Loucy (cell line): ENCODE measurements around the gene ZNRF2.

Experiments used
- H2AFZ ChIP-seq: fragments of 200-600 bp; sonication (generic); 2 replicates; pipeline ENCODE4 v1.6.0; 2016; ENCODE audit warnings: antibody characterized with exemption, mild to moderate bottlenecking, low read length, moderate library complexity
- H3F3A ChIP-seq: fragments of 200-600 bp; 2 replicates; pipeline ENCODE4 v1.6.0; 2016; ENCODE audit warnings: antibody characterized with exemption, low read depth, mild to moderate bottlenecking
- H3K27me3 ChIP-seq: fragments of 200-600 bp; sonication (generic); 2 replicates; pipeline ENCODE4 v1.6.1; 2014; ENCODE audit warnings: low read length, mild to moderate bottlenecking; ENCODE audit not compliant: insufficient read depth, poor library complexity, severe bottlenecking
- H3K36me3 ChIP-seq: fragments of 200-600 bp; sonication (generic); 2 replicates; pipeline ENCODE4 v1.6.1; 2016; ENCODE audit warnings: low read length; ENCODE audit not compliant: insufficient read depth
- H3K4me1 ChIP-seq: fragments of 200-600 bp; sonication (generic); 2 replicates; pipeline ENCODE4 v1.5.1; 2014; ENCODE audit warnings: low read length, mild to moderate bottlenecking; ENCODE audit not compliant: insufficient read depth, poor library complexity, severe bottlenecking
- H3K4me2 ChIP-seq: fragments of 200-600 bp; sonication (generic); 2 replicates; pipeline ENCODE4 v1.6.0; 2014; ENCODE audit warnings: antibody characterized with exemption, low read length, low read depth, mild to moderate bottlenecking; ENCODE audit not compliant: poor library complexity, severe bottlenecking
- H3K4me3 ChIP-seq: fragments of 200-600 bp; sonication (generic); 2 replicates; pipeline ENCODE4 v1.5.1; 2014; ENCODE audit warnings: low read length, mild to moderate bottlenecking, mixed read lengths; ENCODE audit not compliant: poor library complexity, severe bottlenecking
- H3K79me2 ChIP-seq: fragments of 200-600 bp; sonication (generic); 2 replicates; pipeline ENCODE4 v1.6.1; 2014; ENCODE audit warnings: low read length; ENCODE audit not compliant: insufficient read depth
- H3K9ac ChIP-seq: fragments of 200-600 bp; sonication (generic); 2 replicates; pipeline ENCODE4 v1.6.0; 2014; ENCODE audit warnings: mild to moderate bottlenecking, low read depth, low read length, moderate library complexity; ENCODE audit not compliant: poor library complexity, severe bottlenecking
- H3K9me2 ChIP-seq: fragments of 200-600 bp; sonication (generic); replicated peaks from 2 replicates; pipeline ENCODE4 v1.6.1; 2016; ENCODE audit warnings: low read depth, low read length, mixed read lengths
- H3K9me3 ChIP-seq: fragments of 200-600 bp; sonication (generic); 2 replicates; pipeline ENCODE4 v1.6.1; 2014; ENCODE audit warnings: mild to moderate bottlenecking, antibody characterized with exemption, low read length, low read depth; ENCODE audit not compliant: insufficient read depth
- H4K20me1 ChIP-seq: fragments of 200-600 bp; sonication (generic); 2 replicates; pipeline ENCODE4 v1.6.0; 2014; ENCODE audit warnings: antibody characterized with exemption, low read length, mild to moderate bottlenecking; ENCODE audit not compliant: insufficient read depth, poor library complexity, severe bottlenecking
- EZH2phosphoT487 ChIP-seq: fragments of 200-600 bp; IDR thresholded peaks from 2 replicates; pipeline ENCODE4 v1.6.1; 2018; ENCODE audit warnings: antibody characterized with exemption, mild to moderate bottlenecking, moderate library complexity, borderline replicate concordance
- TF ChIP-seq, protein P1 (sequence below): fragments of 200-600 bp; sonication (generic); conservative IDR thresholded peaks from 2 replicates; pipeline ENCODE4 v1.5.1; 2014; ENCODE audit warnings: mild to moderate bottlenecking, antibody characterized with exemption, low read length

Gene ZNRF2

DNA sequence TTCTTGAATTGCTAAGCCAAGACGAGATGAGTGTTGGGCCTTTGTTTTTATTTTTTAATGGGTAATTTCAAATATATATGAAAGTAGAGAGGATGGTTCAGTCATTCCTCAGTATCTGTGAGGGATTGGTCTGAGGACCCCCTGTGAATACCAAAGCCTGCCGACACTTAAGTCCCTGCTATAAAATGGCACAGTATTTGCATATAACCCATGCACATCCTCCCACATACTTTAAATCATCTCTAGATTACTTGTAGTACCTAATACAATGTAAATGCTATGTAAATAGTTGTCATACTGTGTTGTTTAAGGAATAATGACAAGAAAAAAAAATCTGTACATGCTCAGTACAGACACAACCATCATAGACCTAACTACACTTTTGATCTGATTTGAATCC, 120.8 kb downstream of the ZNRF2 start:
- Histone ChIP-seq H3K27me3 (no peaks in the 10 kb centered on the region), H3K9me3 (no peaks in the 10 kb centered on the region), H3K79me2 (no peaks in the 10 kb centered on the region), H3K36me3 (peaks cover 6% of the 10 kb centered on the region; the same call in 1 of the 2 replicates), H4K20me1 (no peaks in the 10 kb centered on the region), H3K9me2 (no peaks in the 10 kb centered on the region), H3K4me2 (no peak overlapping the region), H3K4me3 (no peak overlapping the region), H3K4me1 (no peaks in the 10 kb centered on the region), H2AFZ (no peak overlapping the region), H3F3A (no peaks in the 10 kb centered on the region), H3K9ac (no peak overlapping the region)
- TF ChIP-seq EZH2phosphoT487, result no peak

DNA sequence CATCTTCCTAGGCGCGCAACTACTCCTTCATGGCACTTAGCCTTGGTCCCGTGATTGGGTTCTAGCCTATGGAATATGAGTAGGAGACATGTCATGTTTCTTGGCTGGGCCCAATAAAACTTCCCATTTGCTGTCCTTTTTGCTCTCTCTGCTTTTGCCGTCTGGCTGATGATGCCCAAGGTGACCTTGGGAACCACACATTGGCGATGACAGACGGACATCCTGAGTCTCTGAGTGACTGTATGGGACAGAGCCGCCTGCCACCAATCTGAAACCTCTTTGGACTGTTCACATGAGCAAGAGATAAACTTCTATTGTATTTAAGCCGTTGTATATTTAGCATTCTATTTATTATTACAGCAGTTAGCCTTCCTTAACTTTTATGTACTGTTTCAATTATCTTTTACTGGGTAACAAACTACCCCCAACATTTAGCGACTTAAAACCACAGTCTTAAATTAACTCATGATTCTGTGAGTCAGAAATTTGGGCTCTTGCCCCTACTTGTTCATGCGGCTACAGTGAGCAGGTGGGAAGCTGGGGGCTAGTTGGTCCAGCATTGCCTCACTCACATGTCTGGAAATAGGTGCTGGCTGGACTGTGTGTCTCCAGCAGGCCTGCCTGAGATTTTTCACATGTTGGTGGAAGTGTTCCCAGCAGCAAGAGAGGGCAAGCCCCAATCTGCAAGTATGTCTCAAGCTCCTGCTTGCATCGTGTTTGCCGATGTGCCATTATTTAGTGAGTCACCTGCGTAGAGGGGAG, 122.4 kb downstream of the ZNRF2 start:
- H3K9me3 ChIP-seq, result no peaks in the 10 kb centered on the region
- H2AFZ ChIP-seq, result no peak overlapping the region

DNA sequence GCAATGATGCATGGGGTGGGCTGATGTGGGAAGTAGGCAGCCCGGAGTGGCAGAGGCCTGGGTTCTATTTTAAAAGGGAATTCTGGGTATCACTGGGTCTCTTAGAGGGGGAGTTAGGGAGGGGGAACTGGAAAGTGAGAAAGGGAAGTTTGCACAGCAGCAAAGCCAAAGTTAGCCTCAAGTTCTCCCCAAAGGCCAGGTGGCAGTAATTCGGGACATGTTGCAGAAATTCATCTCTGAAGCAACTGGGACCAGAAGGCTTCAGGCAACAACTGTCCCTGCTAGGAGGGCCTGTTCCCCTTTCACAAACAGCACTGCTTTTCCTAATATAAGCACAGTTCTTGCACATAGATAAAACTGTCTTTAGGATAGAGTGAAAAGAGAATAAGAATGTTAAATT, 126.8 kb downstream of the ZNRF2 start:
- Histone ChIP-seq H3F3A (no peaks in the 10 kb centered on the region), H3K9me3 (peaks cover 5% of the 10 kb centered on the region; the same call in 1 of the 2 replicates), H3K79me2 (no peaks in the 10 kb centered on the region), H3K4me3 (no peak overlapping the region), H3K27me3 (no peaks in the 10 kb centered on the region), H3K9ac (no peak overlapping the region), H3K9me2 (no peaks in the 10 kb centered on the region), H3K4me1 (no peaks in the 10 kb centered on the region), H4K20me1 (no peaks in the 10 kb centered on the region), H2AFZ (no peak overlapping the region), H3K36me3 (no peaks in the 10 kb centered on the region), H3K4me2 (no peak overlapping the region)
- TF ChIP-seq EZH2phosphoT487, result no peak
- TF ChIP-seq, protein P1, sequence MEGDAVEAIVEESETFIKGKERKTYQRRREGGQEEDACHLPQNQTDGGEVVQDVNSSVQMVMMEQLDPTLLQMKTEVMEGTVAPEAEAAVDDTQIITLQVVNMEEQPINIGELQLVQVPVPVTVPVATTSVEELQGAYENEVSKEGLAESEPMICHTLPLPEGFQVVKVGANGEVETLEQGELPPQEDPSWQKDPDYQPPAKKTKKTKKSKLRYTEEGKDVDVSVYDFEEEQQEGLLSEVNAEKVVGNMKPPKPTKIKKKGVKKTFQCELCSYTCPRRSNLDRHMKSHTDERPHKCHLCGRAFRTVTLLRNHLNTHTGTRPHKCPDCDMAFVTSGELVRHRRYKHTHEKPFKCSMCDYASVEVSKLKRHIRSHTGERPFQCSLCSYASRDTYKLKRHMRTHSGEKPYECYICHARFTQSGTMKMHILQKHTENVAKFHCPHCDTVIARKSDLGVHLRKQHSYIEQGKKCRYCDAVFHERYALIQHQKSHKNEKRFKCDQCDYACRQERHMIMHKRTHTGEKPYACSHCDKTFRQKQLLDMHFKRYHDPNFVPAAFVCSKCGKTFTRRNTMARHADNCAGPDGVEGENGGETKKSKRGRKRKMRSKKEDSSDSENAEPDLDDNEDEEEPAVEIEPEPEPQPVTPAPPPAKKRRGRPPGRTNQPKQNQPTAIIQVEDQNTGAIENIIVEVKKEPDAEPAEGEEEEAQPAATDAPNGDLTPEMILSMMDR, result no peak

More for the DNA sequence above, 122.4 kb downstream of the ZNRF2 start:
- Histone ChIP-seq H3K36me3 (peaks cover 6% of the 10 kb centered on the region; the same call in 1 of the 2 replicates), H3K79me2 (no peaks in the 10 kb centered on the region), H3K9me2 (no peaks in the 10 kb centered on the region), H4K20me1 (no peaks in the 10 kb centered on the region), H3K4me2 (no peak overlapping the region), H3K4me1 (no peaks in the 10 kb centered on the region), H3K27me3 (no peaks in the 10 kb centered on the region), H3K9ac (no peak overlapping the region), H3K4me3 (no peak overlapping the region), H3F3A (no peaks in the 10 kb centered on the region)
- TF ChIP-seq EZH2phosphoT487, result no peak
- TF ChIP-seq, protein P1, result no peak

DNA sequence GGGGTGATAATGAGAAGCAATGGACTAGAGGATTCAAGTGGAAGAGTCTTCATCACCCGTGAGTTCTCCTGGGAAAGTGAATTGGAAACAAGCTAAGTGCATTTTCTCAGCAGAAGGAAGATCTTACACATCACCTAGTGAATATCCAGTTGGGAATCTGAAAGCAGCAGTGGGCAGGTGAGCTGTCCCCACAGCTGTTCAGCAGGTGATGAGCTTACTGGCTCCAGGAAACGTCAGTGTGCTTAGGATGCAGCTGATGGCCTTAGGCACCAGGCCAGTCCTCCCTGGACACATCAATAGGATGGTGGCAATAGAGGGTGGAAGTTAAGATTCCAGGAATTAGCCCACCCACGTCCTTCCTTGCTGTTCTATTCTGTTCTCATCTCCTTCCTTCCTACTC, 127.5 kb downstream of the ZNRF2 start:
- Histone ChIP-seq H3K9ac (no peak overlapping the region), H3K4me2 (no peak overlapping the region), H2AFZ (no peak overlapping the region), H4K20me1 (no peaks in the 10 kb centered on the region), H3K36me3 (no peaks in the 10 kb centered on the region), H3K4me1 (no peaks in the 10 kb centered on the region), H3K9me2 (no peaks in the 10 kb centered on the region), H3K27me3 (no peaks in the 10 kb centered on the region), H3K4me3 (no peak overlapping the region), H3K79me2 (no peaks in the 10 kb centered on the region), H3K9me3 (peaks cover 5% of the 10 kb centered on the region; the same call in 1 of the 2 replicates), H3F3A (no peaks in the 10 kb centered on the region)
- TF ChIP-seq, protein P1, result no peak
- no peak for TF ChIP-seq EZH2phosphoT487
